ENCODE measurements around the gene CDH20.

DNA sequence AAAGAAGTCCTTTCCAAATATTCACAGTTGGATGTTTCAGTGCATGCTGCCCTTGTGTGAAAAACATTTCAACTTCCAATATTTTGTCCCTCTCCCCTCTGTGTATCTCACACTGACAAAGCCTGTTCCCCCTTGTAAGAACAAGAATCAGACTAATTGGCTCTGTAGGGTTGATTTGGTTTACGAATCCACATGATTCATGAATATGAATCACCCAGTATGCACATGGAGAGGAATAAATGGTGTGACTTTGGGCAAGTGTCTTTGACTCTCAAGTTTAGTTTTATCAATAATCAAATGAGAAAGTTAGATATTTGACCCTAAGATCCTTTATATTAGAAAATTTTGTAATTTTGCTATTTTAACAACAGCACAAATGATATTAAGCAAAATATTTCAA is 9.3 kb upstream of the CDH20 start:
- TF ChIP-seq EZH2 (IDR thresholded peaks at IDR 0.05) (no peak), POLR2AphosphoS5 (IDR thresholded peaks at IDR 0.05; ENCODE audit: borderline replicate concordance, low read depth, low read length) (no peak), FOXP2 (optimal IDR thresholded peaks at IDR 0.05; ENCODE audit: control extremely low read depth, extremely low read length, insufficient read depth) (no peak)

Measured in SK-N-MC (cell line).